Mucosa of rectum (tissue), 2 donors: ENCODE results near the gene BPIFA1.

Experiments used
- H3K27ac ChIP-seq, 2 donors: one replicate each; pipeline ENCODE4 v1.7.0; 2013; ENCODE audit warnings: inconsistent platforms in 2 of 2, low read depth in 2 of 2, low read length in 2 of 2
- H3K27me3 ChIP-seq, 2 donors: one replicate each; pipeline ENCODE4 v1.7.0; 2013; ENCODE audit warnings: low read length in 2 of 2; ENCODE audit not compliant: control insufficient read depth in 2 of 2, insufficient read depth in 2 of 2
- H3K36me3 ChIP-seq, 2 donors: one replicate each; pipeline ENCODE4 v1.7.0; 2013; ENCODE audit warnings: low read length in 2 of 2; ENCODE audit not compliant: control insufficient read depth in 2 of 2, insufficient read depth in 2 of 2
- H3K4me1 ChIP-seq, 2 donors: one replicate each; pipeline ENCODE4 v1.7.0; 2013; ENCODE audit warnings: low read length in 2 of 2, mild to moderate bottlenecking in 1 of 2; ENCODE audit not compliant: control insufficient read depth in 2 of 2, insufficient read depth in 2 of 2
- H3K4me3 ChIP-seq, 2 donors: one replicate each; pipeline ENCODE4 v1.7.0; 2013; ENCODE audit warnings: low read length in 2 of 2
- H3K9ac ChIP-seq, 2 donors: one replicate each; pipeline ENCODE4 v1.7.0; 2013; ENCODE audit warnings: low read length in 2 of 2, low read depth in 1 of 2, mild to moderate bottlenecking in 1 of 2
- H3K9me3 ChIP-seq, 2 donors: one replicate each; pipeline ENCODE4 v1.7.0; 2013; ENCODE audit warnings: low read length in 2 of 2; ENCODE audit not compliant: control insufficient read depth in 2 of 2
- donor health status: healthy.
- donor health status: Normal muscosa, but diverticular disease.

BPIFA1 gene

GRCh38 chr20:33257237-33257636 lies 21.4 kb downstream of the BPIFA1 start:
- Histone ChIP-seq H3K4me1 (no peaks in the 10 kb centered on the region), H3K36me3 (no peaks in the 10 kb centered on the region), H3K27ac (no peak overlapping the region), H3K27me3 (peaks cover 2% of the 10 kb centered on the region in 2 donors), H3K4me3 (no peak overlapping the region), H3K9ac (no peak overlapping the region), H3K9me3 (no peaks in the 10 kb centered on the region)

- Histone ChIP-seq H3K4me1 (no peaks in the 10 kb centered on the region), H3K36me3 (no peaks in the 10 kb centered on the region), H3K9me3 (no peaks in the 10 kb centered on the region), H3K27ac (no peak overlapping the region), H3K9ac (no peak overlapping the region), H3K4me3 (no peak overlapping the region), H3K27me3 (peaks cover 2% of the 10 kb centered on the region in 2 donors)
These were observed 23.6 kb downstream of the BPIFA1 start for GRCh38 chr20:33259371-33259770.

- H3K9ac ChIP-seq = no peak overlapping the region
- no peaks in the 10 kb centered on the region for H3K36me3 ChIP-seq
- no peaks in the 10 kb centered on the region for H3K4me1 ChIP-seq
- no peaks in the 10 kb centered on the region for H3K9me3 ChIP-seq
- H3K27ac ChIP-seq = no peak overlapping the region
- H3K4me3 ChIP-seq = no peak overlapping the region
- H3K27me3 ChIP-seq = peaks cover 2% of the 10 kb centered on the region in 2 donors
These were observed 25.7 kb downstream of the BPIFA1 start for GRCh38 chr20:33261465-33261864.

- Histone ChIP-seq H3K27ac (no peak overlapping the region), H3K27me3 (peaks cover 0 to 2% of the 10 kb centered on the region in 2 donors), H3K4me3 (no peak overlapping the region), H3K9ac (no peak overlapping the region), H3K9me3 (no peaks in the 10 kb centered on the region), H3K36me3 (no peaks in the 10 kb centered on the region), H3K4me1 (no peaks in the 10 kb centered on the region)
These were observed 26.9 kb downstream of the BPIFA1 start for GRCh38 chr20:33262658-33263065.

GRCh38 chr20:33263784-33264183 lies 28.0 kb downstream of the BPIFA1 start:
- Histone ChIP-seq H3K4me3 (no peak overlapping the region), H3K9ac (no peak overlapping the region), H3K27ac (no peak overlapping the region), H3K27me3 (peaks cover 0 to 2% of the 10 kb centered on the region in 2 donors), H3K4me1 (no peaks in the 10 kb centered on the region), H3K9me3 (no peaks in the 10 kb centered on the region), H3K36me3 (no peaks in the 10 kb centered on the region)

- Histone ChIP-seq H3K27ac (no peak overlapping the region), H3K27me3 (no peaks in the 10 kb centered on the region), H3K9ac (no peak overlapping the region), H3K4me3 (no peak overlapping the region), H3K9me3 (no peaks in the 10 kb centered on the region), H3K4me1 (no peaks in the 10 kb centered on the region), H3K36me3 (no peaks in the 10 kb centered on the region)
These were observed 31.9 kb downstream of the BPIFA1 start for GRCh38 chr20:33267701-33268100.

GRCh38 chr20:33272155-33272873 lies 36.5 kb downstream of the BPIFA1 start:
- H3K27me3 ChIP-seq = peaks cover 0 to under 1% of the 10 kb centered on the region in 2 donors
- H3K4me3 ChIP-seq = no peak overlapping the region
- H3K4me1 ChIP-seq = no peaks in the 10 kb centered on the region
- no peaks in the 10 kb centered on the region for H3K9me3 ChIP-seq
- H3K27ac ChIP-seq = no peak overlapping the region
- no peak overlapping the region for H3K9ac ChIP-seq
- no peaks in the 10 kb centered on the region for H3K36me3 ChIP-seq

GRCh38 chr20:33273117-33273851 lies 37.5 kb downstream of the BPIFA1 start:
- Histone ChIP-seq H3K36me3 (no peaks in the 10 kb centered on the region), H3K4me1 (no peaks in the 10 kb centered on the region), H3K27ac (no peak overlapping the region), H3K4me3 (no peak overlapping the region), H3K9me3 (no peaks in the 10 kb centered on the region), H3K9ac (no peak overlapping the region), H3K27me3 (peaks cover 0 to 5% of the 10 kb centered on the region in 2 donors)

GRCh38 chr20:33275215-33275614 lies 39.4 kb downstream of the BPIFA1 start:
- Histone ChIP-seq H3K4me1 (no peaks in the 10 kb centered on the region), H3K9me3 (no peaks in the 10 kb centered on the region), H3K9ac (no peak overlapping the region), H3K4me3 (no peak overlapping the region), H3K36me3 (no peaks in the 10 kb centered on the region), H3K27me3 (peaks cover 0 to 8% of the 10 kb centered on the region in 2 donors), H3K27ac (no peak overlapping the region)

GRCh38 chr20:33275871-33276270 lies 40.1 kb downstream of the BPIFA1 start:
- Histone ChIP-seq H3K9me3 (no peaks in the 10 kb centered on the region), H3K27ac (no peak overlapping the region), H3K4me3 (no peak overlapping the region), H3K4me1 (no peaks in the 10 kb centered on the region), H3K27me3 (peaks cover 0 to 8% of the 10 kb centered on the region in 2 donors), H3K9ac (no peak overlapping the region), H3K36me3 (no peaks in the 10 kb centered on the region)
